HFF-Myc (cell line): ENCODE data around the gene GKN2.

Experiments used
- DNase-seq: peaks from one replicate; pipeline ENCODE4 v3.0.0-alpha.2; 2011; ENCODE audit warnings: low read depth; ENCODE audit errors: extremely low read depth
- H3K4me3 ChIP-seq: replicated peaks from 2 replicates; pipeline ENCODE4 v1.5.1; 2011; ENCODE audit warnings: low read depth, mild to moderate bottlenecking, control low read depth, low read length
- TF ChIP-seq, protein P1 (sequence below): IDR thresholded peaks from 2 replicates; pipeline ENCODE4 v1.5.1; 2012; ENCODE audit warnings: mild to moderate bottlenecking, low read depth, low read length, control low read depth; ENCODE audit errors: missing control alignments

The GKN2 gene

GRCh38 chr2:68946117-68946516 lies 6.6 kb downstream of the GKN2 start:
- no peak for DNase-seq
- TF ChIP-seq, protein P1, sequence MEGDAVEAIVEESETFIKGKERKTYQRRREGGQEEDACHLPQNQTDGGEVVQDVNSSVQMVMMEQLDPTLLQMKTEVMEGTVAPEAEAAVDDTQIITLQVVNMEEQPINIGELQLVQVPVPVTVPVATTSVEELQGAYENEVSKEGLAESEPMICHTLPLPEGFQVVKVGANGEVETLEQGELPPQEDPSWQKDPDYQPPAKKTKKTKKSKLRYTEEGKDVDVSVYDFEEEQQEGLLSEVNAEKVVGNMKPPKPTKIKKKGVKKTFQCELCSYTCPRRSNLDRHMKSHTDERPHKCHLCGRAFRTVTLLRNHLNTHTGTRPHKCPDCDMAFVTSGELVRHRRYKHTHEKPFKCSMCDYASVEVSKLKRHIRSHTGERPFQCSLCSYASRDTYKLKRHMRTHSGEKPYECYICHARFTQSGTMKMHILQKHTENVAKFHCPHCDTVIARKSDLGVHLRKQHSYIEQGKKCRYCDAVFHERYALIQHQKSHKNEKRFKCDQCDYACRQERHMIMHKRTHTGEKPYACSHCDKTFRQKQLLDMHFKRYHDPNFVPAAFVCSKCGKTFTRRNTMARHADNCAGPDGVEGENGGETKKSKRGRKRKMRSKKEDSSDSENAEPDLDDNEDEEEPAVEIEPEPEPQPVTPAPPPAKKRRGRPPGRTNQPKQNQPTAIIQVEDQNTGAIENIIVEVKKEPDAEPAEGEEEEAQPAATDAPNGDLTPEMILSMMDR, result no peak
- no peak overlapping the region for H3K4me3 ChIP-seq

GRCh38 chr2:68943581-68944568 lies 8.8 kb downstream of the GKN2 start:
- DNase-seq, result peak; percentile 31
- TF ChIP-seq, protein P1, result peak; percentile 77
- no peak overlapping the region for H3K4me3 ChIP-seq

DNA sequence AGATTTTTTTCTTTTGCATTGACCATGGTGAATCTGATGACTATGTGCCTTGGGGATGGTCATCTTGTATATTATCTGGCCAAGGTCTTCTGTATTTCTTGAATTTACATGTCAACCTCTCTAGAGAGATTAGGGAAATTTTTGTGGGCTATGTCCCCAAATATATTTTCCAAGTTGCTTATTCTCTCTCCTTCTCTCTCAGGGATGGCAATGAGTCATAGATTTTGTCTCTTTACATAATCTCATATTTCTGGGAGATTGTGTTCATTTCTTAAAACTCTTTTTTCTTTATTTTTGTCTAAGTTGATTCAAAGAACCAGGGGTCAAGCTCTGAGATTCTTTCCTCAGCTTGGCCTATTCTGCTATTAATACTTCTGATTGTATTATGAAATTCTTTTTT lies 9.9 kb downstream of the GKN2 start:
- TF ChIP-seq, protein P1, result no peak

DNA sequence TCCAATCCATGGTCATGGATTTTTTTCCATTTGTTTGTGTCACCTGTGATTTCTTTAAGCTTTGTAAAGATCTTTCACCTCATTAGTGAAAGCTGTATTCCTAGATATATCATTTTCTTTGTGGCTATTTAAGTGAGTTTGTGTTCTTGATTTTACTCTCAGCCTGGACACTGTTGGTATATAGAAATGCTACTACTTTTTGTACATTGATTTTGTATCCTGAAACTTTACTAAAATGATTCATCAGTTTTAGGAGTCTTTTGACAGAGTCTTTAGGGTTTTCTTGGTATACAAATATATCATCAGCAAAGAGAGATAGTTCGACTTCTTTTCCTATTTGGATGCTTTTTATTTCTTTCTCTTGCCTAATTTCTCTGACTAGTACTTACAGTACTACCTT lies 12.3 kb downstream of the GKN2 start:
- H3K4me3 ChIP-seq, result no peak overlapping the region
- TF ChIP-seq, protein P1, result no peak
- no peak for DNase-seq

More for the DNA sequence above, 9.9 kb downstream of the GKN2 start:
- no peak overlapping the region for H3K4me3 ChIP-seq
- no peak for DNase-seq

DNA sequence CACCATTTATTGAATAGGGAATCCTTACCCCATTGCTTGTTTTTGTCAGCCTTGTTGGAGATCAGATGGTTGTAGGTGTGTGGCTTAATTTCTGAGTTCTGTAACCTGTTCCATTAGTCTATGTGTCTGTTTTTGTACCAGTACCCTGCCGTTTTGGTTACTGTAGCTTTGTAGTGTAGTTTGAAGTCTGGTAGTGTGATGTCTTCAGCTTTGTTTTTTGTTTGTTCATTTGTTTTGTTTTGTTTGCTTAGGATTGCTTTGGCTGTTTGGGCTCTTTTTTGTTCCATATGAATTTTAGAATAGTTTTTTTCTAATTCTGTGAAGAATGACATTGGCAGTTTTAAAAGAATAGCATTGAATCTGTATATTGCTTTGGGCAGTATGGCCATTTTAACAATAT lies 12.7 kb downstream of the GKN2 start:
- DNase-seq, result no peak
- TF ChIP-seq, protein P1, result no peak
- no peak overlapping the region for H3K4me3 ChIP-seq

- no peak overlapping the region for H3K4me3 ChIP-seq
- no peak for DNase-seq
- TF ChIP-seq, protein P1, result no peak
Measured at GRCh38 chr2:68938938-68939337, 13.8 kb downstream of the GKN2 start.
